ENCODE measurements around the gene FRMD4A. TPM values are rescaled to one million over a fixed set of nuclear protein-coding genes. Genes with fewer than 3 reads are reported as not detected.
A peak's percentile ranks its signal among the peaks of the same experiment; 100 is the strongest.

Gene FRMD4A
- polyA plus RNA-seq, 1 of the 3 experiments (the other 2 are of a cell fraction) = 37.7 TPM

DNA sequence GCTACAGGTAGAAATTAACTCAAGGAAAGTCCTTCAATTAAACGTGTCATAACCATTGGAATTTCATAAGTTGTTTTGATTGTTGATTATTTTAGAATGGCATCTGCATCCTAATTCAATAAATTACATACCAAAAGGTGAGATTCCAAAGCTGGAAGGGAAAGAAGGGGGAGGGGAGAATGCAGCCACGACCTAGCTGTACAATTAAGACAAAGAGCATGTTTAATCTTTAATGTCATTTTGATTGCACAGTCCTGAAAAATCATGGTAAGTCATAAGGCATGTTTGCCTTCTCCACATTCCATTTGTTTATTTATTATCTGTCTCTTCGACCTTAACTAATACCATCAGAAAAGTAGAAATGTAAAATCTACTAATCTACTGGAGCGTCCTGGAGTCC, 358.1 kb downstream of the FRMD4A start (continued):
- TF ChIP-seq, protein P1, sequence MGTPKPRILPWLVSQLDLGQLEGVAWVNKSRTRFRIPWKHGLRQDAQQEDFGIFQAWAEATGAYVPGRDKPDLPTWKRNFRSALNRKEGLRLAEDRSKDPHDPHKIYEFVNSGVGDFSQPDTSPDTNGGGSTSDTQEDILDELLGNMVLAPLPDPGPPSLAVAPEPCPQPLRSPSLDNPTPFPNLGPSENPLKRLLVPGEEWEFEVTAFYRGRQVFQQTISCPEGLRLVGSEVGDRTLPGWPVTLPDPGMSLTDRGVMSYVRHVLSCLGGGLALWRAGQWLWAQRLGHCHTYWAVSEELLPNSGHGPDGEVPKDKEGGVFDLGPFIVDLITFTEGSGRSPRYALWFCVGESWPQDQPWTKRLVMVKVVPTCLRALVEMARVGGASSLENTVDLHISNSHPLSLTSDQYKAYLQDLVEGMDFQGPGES (IDR thresholded peaks at IDR 0.05; ENCODE audit: low read depth, low read length) = no peak
- TF ChIP-seq FOSL2 (IDR thresholded peaks at IDR 0.05; ENCODE audit: borderline replicate concordance, low read depth) (peak; percentile 14; the same call in 1 of the 2 replicates), TAF1 (IDR thresholded peaks at IDR 0.05; ENCODE audit: borderline replicate concordance, low read depth, low read length) (no peak), NFIC (IDR thresholded peaks at IDR 0.05; ENCODE audit: borderline replicate concordance) (no peak), SIN3A (IDR thresholded peaks at IDR 0.05; ENCODE audit: borderline replicate concordance, low read depth, low read length) (no peak)

DNA sequence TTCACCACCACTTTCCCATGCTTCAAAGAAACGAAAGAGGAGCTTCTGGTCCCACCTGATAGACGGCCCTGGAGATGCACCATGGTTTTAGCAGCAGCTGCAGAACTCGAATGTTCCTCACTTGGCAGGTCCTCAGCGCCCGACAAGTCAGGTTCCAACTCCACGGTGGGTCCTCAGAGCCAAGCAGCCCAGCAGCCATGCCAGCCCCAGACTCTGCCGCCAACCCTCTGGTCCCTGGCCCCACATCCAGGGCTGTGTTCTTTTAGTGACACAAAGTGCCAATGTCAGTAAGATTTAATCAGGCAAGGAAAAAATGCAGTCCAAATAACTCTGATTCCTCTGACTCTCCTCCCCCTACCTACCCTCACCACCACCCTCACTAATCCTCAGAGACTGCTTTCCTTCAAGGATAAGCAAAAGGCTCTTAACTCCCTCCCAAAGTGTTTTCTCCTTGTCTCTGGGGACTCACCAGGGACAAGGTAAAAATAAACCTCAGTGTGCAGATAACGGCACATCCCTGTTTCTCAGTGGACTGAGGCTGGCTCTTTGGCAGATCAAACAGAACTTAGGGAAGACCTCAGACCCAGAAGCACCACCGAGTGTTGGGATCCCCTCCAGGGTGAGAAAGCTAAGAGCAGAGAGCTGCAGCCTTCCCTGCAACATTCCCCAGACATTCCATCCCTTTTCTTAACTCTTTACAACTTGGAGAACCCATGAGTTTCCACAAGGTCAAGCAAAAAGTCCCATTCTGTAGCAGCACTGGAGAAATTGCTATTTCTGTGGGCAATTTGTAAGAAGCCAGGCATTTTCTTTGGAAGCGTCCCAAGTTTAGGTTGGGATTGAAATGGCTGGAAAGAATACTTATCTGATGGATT, 358.9 kb downstream of the FRMD4A start:
- POLR2A ChIA-PET = no interaction called here
- Histone ChIP-seq H3K27ac (ENCODE audit: low read depth in 2 of 2, low read length in 1 of 2) (peak overlapping the region; percentile 82 to 87; a peak in 3 of 4 replicates), H3K36me3 (replicated peaks in 1 of 2; ENCODE audit: control insufficient read depth in 1 of 2, insufficient read depth in 2 of 2, low read length in 1 of 2) (no peaks in the 10 kb centered on the region), H3K9ac (peak overlapping the region; percentile 52; the same call in 1 of the 2 replicates), H3K9me2 (no peaks in the 10 kb centered on the region), H3K4me2 (peak overlapping the region; percentile 67), H3K9me3 (no peaks in the 10 kb centered on the region), H3F3A (replicated peaks; ENCODE audit: insufficient read depth) (peaks cover 26% of the 10 kb centered on the region), H3K4me1 (ENCODE audit: control insufficient read depth in 1 of 2, insufficient read depth in 2 of 2, low read depth in 1 of 2, low read length in 1 of 2) (peaks cover 17 to 19% of the 10 kb centered on the region in 2 experiments), H3K79me2 (ENCODE audit: insufficient read depth) (peaks cover 14% of the 10 kb centered on the region; the same call in 1 of the 2 replicates), H3K27me3 (ENCODE audit: insufficient read depth) (no peaks in the 10 kb centered on the region), H2AFZ (ENCODE audit: low read depth) (peak overlapping the region; percentile 19; the same call in 1 of the 2 replicates), H3K4me3 (ENCODE audit: low read depth in 2 of 2, low read length in 1 of 2) (peak overlapping the region; percentile 13 to 14; a peak in 2 of 4 replicates), H4K20me1 (ENCODE audit: insufficient read depth) (no peaks in the 10 kb centered on the region)
- CTCF ChIA-PET = no interaction called here
- 39% methylated on average over 7 of the region's 10 CpGs for WGBS (ENCODE audit: low lambda C conversion rate)
- DNase-seq = no peak
- TF ChIP-seq RXRA (IDR thresholded peaks at IDR 0.05; ENCODE audit: borderline replicate concordance, low read depth) (peak; percentile 29; the same call in 1 of the 2 replicates), TCF12 (IDR thresholded peaks at IDR 0.05) (peak; percentile 59), POLR2AphosphoS5 (IDR thresholded peaks at IDR 0.05; ENCODE audit: low read depth, low read length) (no peak; the same call in 1 of the 2 replicates), SIN3A (IDR thresholded peaks at IDR 0.05; ENCODE audit: borderline replicate concordance, low read depth, low read length) (no peak), GABPA (IDR thresholded peaks at IDR 0.05; ENCODE audit: low read depth) (no peak), FOSL2 (IDR thresholded peaks at IDR 0.05; ENCODE audit: borderline replicate concordance, low read depth) (no peak), GATA2 (CRISPR knock-in tag; IDR thresholded peaks at IDR 0.05) (no peak), NRF1 (IDR thresholded peaks at IDR 0.05; ENCODE audit: low read depth, low read length) (no peak), EZH2phosphoT487 (IDR thresholded peaks at IDR 0.05; ENCODE audit: borderline replicate concordance, low read depth) (no peak), NFIC (IDR thresholded peaks at IDR 0.05; ENCODE audit: borderline replicate concordance) (peak; percentile 86), JUND (IDR thresholded peaks at IDR 0.05) (peak; percentile 43; the same call in 1 of the 2 replicates), TEAD4 (IDR thresholded peaks at IDR 0.05; ENCODE audit: borderline replicate concordance, insufficient read depth) (peak; percentile 77; the same call in 1 of the 2 replicates)
- TF ChIP-seq, protein P2, sequence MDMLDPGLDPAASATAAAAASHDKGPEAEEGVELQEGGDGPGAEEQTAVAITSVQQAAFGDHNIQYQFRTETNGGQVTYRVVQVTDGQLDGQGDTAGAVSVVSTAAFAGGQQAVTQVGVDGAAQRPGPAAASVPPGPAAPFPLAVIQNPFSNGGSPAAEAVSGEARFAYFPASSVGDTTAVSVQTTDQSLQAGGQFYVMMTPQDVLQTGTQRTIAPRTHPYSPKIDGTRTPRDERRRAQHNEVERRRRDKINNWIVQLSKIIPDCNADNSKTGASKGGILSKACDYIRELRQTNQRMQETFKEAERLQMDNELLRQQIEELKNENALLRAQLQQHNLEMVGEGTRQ (IDR thresholded peaks at IDR 0.05; ENCODE audit: borderline replicate concordance, low read depth, low read length) = no peak
- TF ChIP-seq, protein P3, sequence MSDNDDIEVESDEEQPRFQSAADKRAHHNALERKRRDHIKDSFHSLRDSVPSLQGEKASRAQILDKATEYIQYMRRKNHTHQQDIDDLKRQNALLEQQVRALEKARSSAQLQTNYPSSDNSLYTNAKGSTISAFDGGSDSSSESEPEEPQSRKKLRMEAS (IDR thresholded peaks at IDR 0.05; ENCODE audit: low read depth) = 0 out of 2 replicates have a peak, but pooled peaks have one; percentile 28
- TF ChIP-seq, protein P4, sequence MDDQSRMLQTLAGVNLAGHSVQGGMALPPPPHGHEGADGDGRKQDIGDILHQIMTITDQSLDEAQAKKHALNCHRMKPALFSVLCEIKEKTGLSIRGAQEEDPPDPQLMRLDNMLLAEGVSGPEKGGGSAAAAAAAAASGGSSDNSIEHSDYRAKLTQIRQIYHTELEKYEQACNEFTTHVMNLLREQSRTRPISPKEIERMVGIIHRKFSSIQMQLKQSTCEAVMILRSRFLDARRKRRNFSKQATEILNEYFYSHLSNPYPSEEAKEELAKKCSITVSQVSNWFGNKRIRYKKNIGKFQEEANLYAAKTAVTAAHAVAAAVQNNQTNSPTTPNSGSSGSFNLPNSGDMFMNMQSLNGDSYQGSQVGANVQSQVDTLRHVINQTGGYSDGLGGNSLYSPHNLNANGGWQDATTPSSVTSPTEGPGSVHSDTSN (IDR thresholded peaks at IDR 0.05) = peak; percentile 53
- TF ChIP-seq, protein P5, sequence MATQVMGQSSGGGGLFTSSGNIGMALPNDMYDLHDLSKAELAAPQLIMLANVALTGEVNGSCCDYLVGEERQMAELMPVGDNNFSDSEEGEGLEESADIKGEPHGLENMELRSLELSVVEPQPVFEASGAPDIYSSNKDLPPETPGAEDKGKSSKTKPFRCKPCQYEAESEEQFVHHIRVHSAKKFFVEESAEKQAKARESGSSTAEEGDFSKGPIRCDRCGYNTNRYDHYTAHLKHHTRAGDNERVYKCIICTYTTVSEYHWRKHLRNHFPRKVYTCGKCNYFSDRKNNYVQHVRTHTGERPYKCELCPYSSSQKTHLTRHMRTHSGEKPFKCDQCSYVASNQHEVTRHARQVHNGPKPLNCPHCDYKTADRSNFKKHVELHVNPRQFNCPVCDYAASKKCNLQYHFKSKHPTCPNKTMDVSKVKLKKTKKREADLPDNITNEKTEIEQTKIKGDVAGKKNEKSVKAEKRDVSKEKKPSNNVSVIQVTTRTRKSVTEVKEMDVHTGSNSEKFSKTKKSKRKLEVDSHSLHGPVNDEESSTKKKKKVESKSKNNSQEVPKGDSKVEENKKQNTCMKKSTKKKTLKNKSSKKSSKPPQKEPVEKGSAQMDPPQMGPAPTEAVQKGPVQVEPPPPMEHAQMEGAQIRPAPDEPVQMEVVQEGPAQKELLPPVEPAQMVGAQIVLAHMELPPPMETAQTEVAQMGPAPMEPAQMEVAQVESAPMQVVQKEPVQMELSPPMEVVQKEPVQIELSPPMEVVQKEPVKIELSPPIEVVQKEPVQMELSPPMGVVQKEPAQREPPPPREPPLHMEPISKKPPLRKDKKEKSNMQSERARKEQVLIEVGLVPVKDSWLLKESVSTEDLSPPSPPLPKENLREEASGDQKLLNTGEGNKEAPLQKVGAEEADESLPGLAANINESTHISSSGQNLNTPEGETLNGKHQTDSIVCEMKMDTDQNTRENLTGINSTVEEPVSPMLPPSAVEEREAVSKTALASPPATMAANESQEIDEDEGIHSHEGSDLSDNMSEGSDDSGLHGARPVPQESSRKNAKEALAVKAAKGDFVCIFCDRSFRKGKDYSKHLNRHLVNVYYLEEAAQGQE (IDR thresholded peaks at IDR 0.05; ENCODE audit: low read depth, low read length) = 0 out of 2 replicates have a peak, but pooled peaks have one; percentile 23
- TF ChIP-seq, protein P6, sequence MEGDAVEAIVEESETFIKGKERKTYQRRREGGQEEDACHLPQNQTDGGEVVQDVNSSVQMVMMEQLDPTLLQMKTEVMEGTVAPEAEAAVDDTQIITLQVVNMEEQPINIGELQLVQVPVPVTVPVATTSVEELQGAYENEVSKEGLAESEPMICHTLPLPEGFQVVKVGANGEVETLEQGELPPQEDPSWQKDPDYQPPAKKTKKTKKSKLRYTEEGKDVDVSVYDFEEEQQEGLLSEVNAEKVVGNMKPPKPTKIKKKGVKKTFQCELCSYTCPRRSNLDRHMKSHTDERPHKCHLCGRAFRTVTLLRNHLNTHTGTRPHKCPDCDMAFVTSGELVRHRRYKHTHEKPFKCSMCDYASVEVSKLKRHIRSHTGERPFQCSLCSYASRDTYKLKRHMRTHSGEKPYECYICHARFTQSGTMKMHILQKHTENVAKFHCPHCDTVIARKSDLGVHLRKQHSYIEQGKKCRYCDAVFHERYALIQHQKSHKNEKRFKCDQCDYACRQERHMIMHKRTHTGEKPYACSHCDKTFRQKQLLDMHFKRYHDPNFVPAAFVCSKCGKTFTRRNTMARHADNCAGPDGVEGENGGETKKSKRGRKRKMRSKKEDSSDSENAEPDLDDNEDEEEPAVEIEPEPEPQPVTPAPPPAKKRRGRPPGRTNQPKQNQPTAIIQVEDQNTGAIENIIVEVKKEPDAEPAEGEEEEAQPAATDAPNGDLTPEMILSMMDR (IDR thresholded peaks at IDR 0.05) = no peak
